ENCODE data around the gene FAR2. TPM values are rescaled to one million over a fixed set of nuclear protein-coding genes. Genes with fewer than 3 reads are reported as not detected.

The FAR2 gene
- total and polyA plus RNA-seq, 2 of the 13 experiments (the other 11 are each of a cell fraction or from before 2014, with no cell fraction given): not detected

DNA sequence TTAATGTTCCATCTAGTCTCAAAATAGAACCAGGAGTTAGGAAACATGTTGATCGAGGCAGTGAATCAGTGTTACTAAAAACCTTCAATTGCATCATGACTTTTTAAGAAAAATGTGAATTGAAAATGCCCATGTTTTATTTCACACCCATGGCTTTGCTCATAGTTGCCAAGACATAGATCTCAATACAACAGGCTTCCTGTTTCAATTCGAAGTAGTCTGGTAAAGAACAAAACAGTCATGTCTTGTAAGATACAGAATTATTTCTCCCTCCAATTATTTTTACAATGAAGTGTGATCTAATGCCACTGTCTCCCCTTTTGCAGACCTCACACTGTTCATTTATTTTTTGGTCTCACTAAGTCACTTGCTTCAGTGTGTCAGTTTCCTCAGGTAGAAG, 44.6 kb upstream of the FAR2 start:
- Histone ChIP-seq H3K4me2 (ENCODE audit: low read depth, low read length) (no peak overlapping the region), H4K20me1 (ENCODE audit: insufficient read depth, low read length) (no peaks in the 10 kb centered on the region), H2AFZ (ENCODE audit: low read length) (no peak overlapping the region), H3K9me3 (ENCODE audit: low read length) (no peaks in the 10 kb centered on the region), H3K27me3 (ENCODE audit: control insufficient read depth in 1 of 2, insufficient read depth in 2 of 2, low read length in 2 of 2) (no peaks in the 10 kb centered on the region), H3K4me3 (replicated peaks in 1 of 3; ENCODE audit: insufficient read depth in 1 of 3, low read depth in 2 of 3, low read length in 3 of 3) (no peak overlapping the region), H3K36me3 (replicated peaks in 1 of 2; ENCODE audit: control insufficient read depth in 1 of 2, insufficient read depth in 2 of 2, low read length in 2 of 2) (no peaks in the 10 kb centered on the region), H3K9ac (ENCODE audit: insufficient read depth, low read depth, low read length) (no peak overlapping the region), H3K79me2 (ENCODE audit: insufficient read depth, low read length) (no peaks in the 10 kb centered on the region), H3K27ac (ENCODE audit: extremely low read length, insufficient read depth, low read length) (no peak overlapping the region), H3K4me1 (ENCODE audit: insufficient read depth, low read length) (no peaks in the 10 kb centered on the region)
- ATAC-seq (no peak), DNase-seq (ENCODE audit: low spot score) (no peak), FAIRE-seq (no peak)
- in situ Hi-C loops (cut with HindIII; ENCODE audit: extremely low pct_ligation_motif_present, low pct_unique_long_range_greater_than_20kb): no loop called here
- POLR2A ChIA-PET: no interaction called here
- WGBS (ENCODE audit: low lambda C conversion rate): 0% methylated on average over 2 of the region's 2 CpGs
- intact Hi-C loops (cut with micrococcal nuclease; ENCODE audit: unreplicated experiment): no loop called here
- no TSS peak for BruUV-seq (replicated peaks)
- CTCF ChIA-PET (ENCODE audit: low intra/inter-chr PET ratio, low total read pairs): no interaction called here
- TF ChIP-seq ZNF296 (CRISPR knock-in tag; conservative IDR thresholded peaks at IDR 0.05): no peak
- TF ChIP-seq NFRKB (IDR thresholded peaks at IDR 0.05): no peak
- TF ChIP-seq, protein P1, sequence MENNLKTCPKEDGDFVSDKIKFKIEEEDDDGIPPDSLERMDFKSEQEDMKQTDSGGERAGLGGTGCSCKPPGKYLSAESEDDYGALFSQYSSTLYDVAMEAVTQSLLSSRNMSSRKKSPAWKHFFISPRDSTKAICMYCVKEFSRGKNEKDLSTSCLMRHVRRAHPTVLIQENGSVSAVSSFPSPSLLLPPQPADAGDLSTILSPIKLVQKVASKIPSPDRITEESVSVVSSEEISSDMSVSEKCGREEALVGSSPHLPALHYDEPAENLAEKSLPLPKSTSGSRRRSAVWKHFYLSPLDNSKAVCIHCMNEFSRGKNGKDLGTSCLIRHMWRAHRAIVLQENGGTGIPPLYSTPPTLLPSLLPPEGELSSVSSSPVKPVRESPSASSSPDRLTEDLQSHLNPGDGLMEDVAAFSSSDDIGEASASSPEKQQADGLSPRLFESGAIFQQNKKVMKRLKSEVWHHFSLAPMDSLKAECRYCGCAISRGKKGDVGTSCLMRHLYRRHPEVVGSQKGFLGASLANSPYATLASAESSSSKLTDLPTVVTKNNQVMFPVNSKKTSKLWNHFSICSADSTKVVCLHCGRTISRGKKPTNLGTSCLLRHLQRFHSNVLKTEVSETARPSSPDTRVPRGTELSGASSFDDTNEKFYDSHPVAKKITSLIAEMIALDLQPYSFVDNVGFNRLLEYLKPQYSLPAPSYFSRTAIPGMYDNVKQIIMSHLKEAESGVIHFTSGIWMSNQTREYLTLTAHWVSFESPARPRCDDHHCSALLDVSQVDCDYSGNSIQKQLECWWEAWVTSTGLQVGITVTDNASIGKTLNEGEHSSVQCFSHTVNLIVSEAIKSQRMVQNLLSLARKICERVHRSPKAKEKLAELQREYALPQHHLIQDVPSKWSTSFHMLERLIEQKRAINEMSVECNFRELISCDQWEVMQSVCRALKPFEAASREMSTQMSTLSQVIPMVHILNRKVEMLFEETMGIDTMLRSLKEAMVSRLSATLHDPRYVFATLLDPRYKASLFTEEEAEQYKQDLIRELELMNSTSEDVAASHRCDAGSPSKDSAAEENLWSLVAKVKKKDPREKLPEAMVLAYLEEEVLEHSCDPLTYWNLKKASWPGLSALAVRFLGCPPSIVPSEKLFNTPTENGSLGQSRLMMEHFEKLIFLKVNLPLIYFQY (CRISPR knock-in tag; IDR thresholded peaks at IDR 0.05; ENCODE audit: borderline replicate concordance): no peak
- TF ChIP-seq ZKSCAN1 (IDR thresholded peaks at IDR 0.05; ENCODE audit: low read length): no peak
- no peak for TF ChIP-seq ZNF367 (CRISPR knock-in tag; IDR thresholded peaks at IDR 0.05; ENCODE audit: borderline replicate concordance)
- TF ChIP-seq PHF8 (CRISPR knock-in tag; IDR thresholded peaks at IDR 0.05): no peak
- TF ChIP-seq SKI (IDR thresholded peaks at IDR 0.05; ENCODE audit: partially characterized antibody): no peak
- TF ChIP-seq GTF2F1 (IDR thresholded peaks at IDR 0.05; ENCODE audit: low read length): no peak
